PFSK-1 (cell line): ENCODE results near the gene FNTB.

Experiments used
- FOXP2 ChIP-seq: optimal IDR thresholded peaks from 2 replicates; pipeline ENCODE3; 2011; ENCODE audit warnings: borderline replicate concordance, control low read depth, inconsistent platforms; ENCODE audit not compliant: insufficient read depth; ENCODE audit errors: extremely low read length, extremely low read depth
- POLR2AphosphoS5 ChIP-seq: IDR thresholded peaks from 2 replicates; pipeline ENCODE4 v1.6.1; 2012; ENCODE audit warnings: low read depth, mild to moderate bottlenecking, control low read depth, low read length, moderate library complexity
- SIN3A ChIP-seq: IDR thresholded peaks from 2 replicates; pipeline ENCODE4 v1.6.1; 2012; ENCODE audit warnings: mild to moderate bottlenecking, low read length, moderate library complexity, borderline replicate concordance; ENCODE audit not compliant: insufficient read depth
- TAF1 ChIP-seq: IDR thresholded peaks from 2 replicates; pipeline ENCODE4 v1.6.1; 2012; ENCODE audit warnings: low read length, control low read depth, borderline replicate concordance; ENCODE audit not compliant: insufficient read depth
- TF ChIP-seq, protein P1 (sequence below), 2 experiments: IDR thresholded peaks; 2 replicates each; pipeline versions ENCODE4 v1.6.1 to v1.8.0; 2011 to 2012; ENCODE audit warnings: low read depth in 2 of 2, low read length in 2 of 2, control low read depth in 1 of 2, inconsistent platforms in 1 of 2, mild to moderate bottlenecking in 1 of 2, moderate library complexity in 1 of 2; ENCODE audit not compliant: insufficient read depth in 1 of 2

DNA sequence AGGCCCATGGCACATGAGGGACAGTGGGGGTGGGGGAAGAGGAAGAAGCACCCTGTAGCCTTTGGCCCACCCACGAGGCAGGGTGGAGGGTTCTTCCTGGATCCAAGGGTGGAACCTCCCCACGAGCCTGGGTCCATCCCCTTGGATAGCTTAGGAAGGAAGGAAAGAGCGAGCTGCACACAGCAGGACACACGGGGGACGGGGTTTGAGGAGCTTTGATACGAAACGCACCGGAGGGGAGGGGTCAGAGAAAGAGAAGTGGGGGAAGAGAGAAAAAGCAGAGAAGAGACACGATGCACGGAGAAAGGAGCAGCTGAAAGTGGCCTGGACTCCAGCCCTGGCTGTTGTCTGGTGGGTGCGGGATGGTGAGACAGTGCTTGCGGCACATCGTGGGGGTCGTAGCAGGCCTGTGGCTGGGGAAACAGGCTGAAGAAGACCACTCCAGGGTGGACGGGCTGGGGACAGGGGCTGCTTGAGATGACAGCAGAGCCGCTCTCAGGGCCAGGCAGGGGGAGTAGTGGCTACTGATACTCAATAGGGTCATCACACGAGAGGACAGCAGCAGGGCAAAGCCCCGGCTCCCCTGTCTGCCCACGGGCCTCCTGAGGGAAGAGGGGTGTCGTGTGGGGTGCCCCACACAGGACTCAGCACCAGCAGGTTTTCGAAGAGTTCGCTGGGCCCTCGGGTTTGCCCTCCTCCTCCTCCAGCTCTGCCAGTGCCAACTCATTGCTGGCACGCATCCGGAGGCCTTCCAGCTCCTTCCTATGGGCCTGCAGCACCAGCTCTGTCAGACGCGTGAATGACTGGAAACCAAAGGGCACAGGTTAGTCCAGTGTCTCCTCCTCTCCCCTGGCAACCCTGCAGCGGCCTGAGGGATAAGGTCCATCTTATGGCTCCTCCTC lies 38.7 kb upstream of the FNTB start:
- TF ChIP-seq TAF1 (no peak), SIN3A (no peak), POLR2AphosphoS5 (no peak), FOXP2 (no peak)
- TF ChIP-seq, protein P1, sequence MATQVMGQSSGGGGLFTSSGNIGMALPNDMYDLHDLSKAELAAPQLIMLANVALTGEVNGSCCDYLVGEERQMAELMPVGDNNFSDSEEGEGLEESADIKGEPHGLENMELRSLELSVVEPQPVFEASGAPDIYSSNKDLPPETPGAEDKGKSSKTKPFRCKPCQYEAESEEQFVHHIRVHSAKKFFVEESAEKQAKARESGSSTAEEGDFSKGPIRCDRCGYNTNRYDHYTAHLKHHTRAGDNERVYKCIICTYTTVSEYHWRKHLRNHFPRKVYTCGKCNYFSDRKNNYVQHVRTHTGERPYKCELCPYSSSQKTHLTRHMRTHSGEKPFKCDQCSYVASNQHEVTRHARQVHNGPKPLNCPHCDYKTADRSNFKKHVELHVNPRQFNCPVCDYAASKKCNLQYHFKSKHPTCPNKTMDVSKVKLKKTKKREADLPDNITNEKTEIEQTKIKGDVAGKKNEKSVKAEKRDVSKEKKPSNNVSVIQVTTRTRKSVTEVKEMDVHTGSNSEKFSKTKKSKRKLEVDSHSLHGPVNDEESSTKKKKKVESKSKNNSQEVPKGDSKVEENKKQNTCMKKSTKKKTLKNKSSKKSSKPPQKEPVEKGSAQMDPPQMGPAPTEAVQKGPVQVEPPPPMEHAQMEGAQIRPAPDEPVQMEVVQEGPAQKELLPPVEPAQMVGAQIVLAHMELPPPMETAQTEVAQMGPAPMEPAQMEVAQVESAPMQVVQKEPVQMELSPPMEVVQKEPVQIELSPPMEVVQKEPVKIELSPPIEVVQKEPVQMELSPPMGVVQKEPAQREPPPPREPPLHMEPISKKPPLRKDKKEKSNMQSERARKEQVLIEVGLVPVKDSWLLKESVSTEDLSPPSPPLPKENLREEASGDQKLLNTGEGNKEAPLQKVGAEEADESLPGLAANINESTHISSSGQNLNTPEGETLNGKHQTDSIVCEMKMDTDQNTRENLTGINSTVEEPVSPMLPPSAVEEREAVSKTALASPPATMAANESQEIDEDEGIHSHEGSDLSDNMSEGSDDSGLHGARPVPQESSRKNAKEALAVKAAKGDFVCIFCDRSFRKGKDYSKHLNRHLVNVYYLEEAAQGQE (IDR thresholded peaks at IDR 0.05; ENCODE audit: insufficient read depth in 1 of 2, low read depth in 2 of 2, low read length in 2 of 2), result no peak
